MG63 (cell line): Measurements from ENCODE around the gene F10. TPM values are rescaled to one million over a fixed set of nuclear protein-coding genes. Genes with fewer than 3 reads are reported as not detected.
"Not testable (repeated sequence)": the region's sequence is repeated elsewhere in the genome, so short reads cannot be mapped to it uniquely, and the experiment has no call there.

Experiments used
- DNase-seq: peaks from one replicate; pipeline ENCODE4 v3.0.0-alpha.2; 2020
- H3K27me3 ChIP-seq: fragments of 250-450 bp; sonication (Bioruptor Pico); 2 replicates; pipeline ENCODE4 v1.5.1; 2020; ENCODE audit warnings: mild to moderate bottlenecking, moderate library complexity
- H3K36me3 ChIP-seq: fragments of 250-450 bp; sonication (Bioruptor Pico); 2 replicates; pipeline ENCODE4 v1.5.1; 2020; ENCODE audit warnings: mild to moderate bottlenecking, moderate library complexity
- H3K4me3 ChIP-seq: fragments of 250-450 bp; sonication (Bioruptor Pico); 2 replicates; pipeline ENCODE4 v1.5.1; 2020; ENCODE audit warnings: mild to moderate bottlenecking, moderate library complexity
- H3K9me3 ChIP-seq: fragments of 250-450 bp; sonication (Bioruptor Pico); 2 replicates; pipeline ENCODE4 v1.5.1; 2020; ENCODE audit warnings: mild to moderate bottlenecking, moderate library complexity
- total RNA-seq: library from RNA; depleted of rRNA; stranded (reverse); fragments of >200 nt; shearing (Covaris generic); gene quantifications from 2 replicates; pipeline ENCODE4 v1.2.3, GENCODE V29; 2014; ENCODE audit warnings: low replicate concordance

Gene F10
- total RNA-seq, 1 experiment from 2014 or later = not detected

- not testable (repeated sequence) for H3K9me3 ChIP-seq, DNase-seq
- H3K27me3 ChIP-seq = peaks cover 18% of the 10 kb centered on the region
Measured at GRCh38 chr13:113108521-113108920, 14.1 kb upstream of the F10 start.

GRCh38 chr13:113109151-113110047 is 13.2 kb upstream of the F10 start:
- Histone ChIP-seq H3K4me3 (no peak overlapping the region), H3K27me3 (peaks cover 18% of the 10 kb centered on the region), H3K36me3 (no peaks in the 10 kb centered on the region), H3K9me3 (no peaks in the 10 kb centered on the region)
- DNase-seq = no peak

More at GRCh38 chr13:113108521-113108920, 14.1 kb upstream of the F10 start:
- not testable (repeated sequence) for H3K4me3 ChIP-seq, H3K36me3 ChIP-seq

- no peak overlapping the region for H3K4me3 ChIP-seq
- H3K27me3 ChIP-seq = peaks cover 18% of the 10 kb centered on the region
- DNase-seq = no peak
- no peaks in the 10 kb centered on the region for H3K9me3 ChIP-seq
- no peaks in the 10 kb centered on the region for H3K36me3 ChIP-seq
Measured at GRCh38 chr13:113110048-113110851, 12.3 kb upstream of the F10 start.

GRCh38 chr13:113110852-113111315 is 11.7 kb upstream of the F10 start:
- H3K4me3 ChIP-seq = no peak overlapping the region

GRCh38 chr13:113111821-113112220 is 10.8 kb upstream of the F10 start:
- DNase-seq, H3K9me3 ChIP-seq, H3K4me3 ChIP-seq, H3K36me3 ChIP-seq: not testable (repeated sequence)
- peaks cover 18% of the 10 kb centered on the region for H3K27me3 ChIP-seq

More at GRCh38 chr13:113110852-113111315, 11.7 kb upstream of the F10 start:
- no peak for DNase-seq
- H3K27me3 ChIP-seq = peaks cover 18% of the 10 kb centered on the region
- no peaks in the 10 kb centered on the region for H3K36me3 ChIP-seq
- no peaks in the 10 kb centered on the region for H3K9me3 ChIP-seq

- H3K36me3 ChIP-seq, DNase-seq: not testable (repeated sequence)
Measured at GRCh38 chr13:113112475-113112874, 10.1 kb upstream of the F10 start.

GRCh38 chr13:113112893-113113845 is 9.4 kb upstream of the F10 start:
- no peak for DNase-seq
- H3K9me3 ChIP-seq = no peaks in the 10 kb centered on the region
- no peak overlapping the region for H3K4me3 ChIP-seq
- peaks cover 18% of the 10 kb centered on the region for H3K27me3 ChIP-seq
- H3K36me3 ChIP-seq = no peaks in the 10 kb centered on the region

More at GRCh38 chr13:113112475-113112874, 10.1 kb upstream of the F10 start:
- not testable (repeated sequence) for H3K9me3 ChIP-seq, H3K4me3 ChIP-seq
- peaks cover 18% of the 10 kb centered on the region for H3K27me3 ChIP-seq

- Histone ChIP-seq H3K27me3 (peaks cover 18% of the 10 kb centered on the region), H3K9me3 (no peaks in the 10 kb centered on the region), H3K4me3 (no peak overlapping the region), H3K36me3 (no peaks in the 10 kb centered on the region)
- no peak for DNase-seq
Measured at GRCh38 chr13:113113846-113114271, 8.7 kb upstream of the F10 start.

GRCh38 chr13:113114511-113115362 is 7.9 kb upstream of the F10 start:
- no peak for DNase-seq
- Histone ChIP-seq H3K27me3 (peaks cover 13% of the 10 kb centered on the region), H3K9me3 (no peaks in the 10 kb centered on the region), H3K4me3 (no peak overlapping the region), H3K36me3 (no peaks in the 10 kb centered on the region)

- peaks cover 5% of the 10 kb centered on the region; the same call in 1 of the 2 replicates for H3K27me3 ChIP-seq
- no peaks in the 10 kb centered on the region for H3K9me3 ChIP-seq
- no peaks in the 10 kb centered on the region for H3K36me3 ChIP-seq
- DNase-seq = no peak
- no peak overlapping the region for H3K4me3 ChIP-seq
Measured at GRCh38 chr13:113115363-113116205, 7.0 kb upstream of the F10 start.

- DNase-seq = no peak
- Histone ChIP-seq H3K36me3 (no peaks in the 10 kb centered on the region), H3K27me3 (no peaks in the 10 kb centered on the region), H3K9me3 (no peaks in the 10 kb centered on the region), H3K4me3 (no peak overlapping the region)
Measured at GRCh38 chr13:113116206-113116800, 6.3 kb upstream of the F10 start.

GRCh38 chr13:113116871-113117271 is 5.7 kb upstream of the F10 start:
- DNase-seq = no peak
- no peak overlapping the region for H3K4me3 ChIP-seq
- H3K9me3 ChIP-seq = no peaks in the 10 kb centered on the region
- H3K27me3 ChIP-seq = no peaks in the 10 kb centered on the region
- H3K36me3 ChIP-seq = no peaks in the 10 kb centered on the region

- no peak for DNase-seq
- no peaks in the 10 kb centered on the region for H3K36me3 ChIP-seq
- H3K9me3 ChIP-seq = no peaks in the 10 kb centered on the region
- no peaks in the 10 kb centered on the region for H3K27me3 ChIP-seq
- no peak overlapping the region for H3K4me3 ChIP-seq
Measured at GRCh38 chr13:113117335-113117872, 5.2 kb upstream of the F10 start.

GRCh38 chr13:113117911-113118260 is 4.7 kb upstream of the F10 start:
- Histone ChIP-seq H3K4me3 (no peak overlapping the region), H3K9me3 (no peaks in the 10 kb centered on the region), H3K36me3 (no peaks in the 10 kb centered on the region), H3K27me3 (no peaks in the 10 kb centered on the region)
- DNase-seq = no peak
